Measurements from ENCODE around the gene SLC34A2.
"Not testable (repeated sequence)": the region's sequence is repeated elsewhere in the genome, so short reads cannot be mapped to it uniquely, and the experiment has no call there.

GRCh38 chr4:25613613-25614012 lies 42.0 kb upstream of the SLC34A2 start:
- not testable (repeated sequence) for TF ChIP-seq CTCF (IDR thresholded peaks at IDR 0.05; ENCODE audit: low read length); EZH2 (IDR thresholded peaks at IDR 0.05; ENCODE audit: borderline replicate concordance, low read length)

Data from OCI-LY1 (cell line).